A549 (cell line): ENCODE results near the gene SELENOI. TPM values are rescaled to one million over a fixed set of nuclear protein-coding genes. Genes with fewer than 3 reads are reported as not detected.

ENCODE experiments used
- ATAC-seq, 2 experiments: fragments of 200-7000 bp in 1 of 2; fragments of >200 bp in 1 of 2; cut with Nextera tagmentation in 1 of 2; cut with Tn5 transposase in 1 of 2; 3 replicates each; pipeline versions ENCODE4 v1.8.0 to v1.9.1; 2018 to 2020; ENCODE audit warnings: mild to moderate bottlenecking in 1 of 2, moderate library complexity in 1 of 2
- CTCF ChIA-PET: fragments of 300-600 bp; sonication (Branson Sonifier 250); formaldehyde crosslinking; extraction: SDS; loops from one replicate; lab custom pipeline; 2021; ENCODE audit warnings: antibody characterized with exemption, inconsistent platforms; lab: Yijun Ruan, JAX
- POLR2A ChIA-PET: fragments of 350-600 bp; formaldehyde crosslinking; extraction: SDS; loops from one replicate; lab custom pipeline; 2021; ENCODE audit warnings: antibody characterized with exemption, inconsistent platforms; lab: Yijun Ruan, JAX
- DNase-seq, 2 experiments: peaks; one replicate each; pipeline versions ENCODE4 v3.0.0 to v3.0.0-alpha.2; 2011 to 2016; ENCODE audit warnings: low read depth in 1 of 2, low spot score in 1 of 2
- FAIRE-seq: peaks from 2 replicates; lab custom pipeline; 2011; peaks lifted over from hg19 to GRCh38; lab: Jason Lieb, UNC
- H3K27ac ChIP-seq, 2 experiments: fragments of >200 bp; sonication (Bioruptor Twin); formaldehyde crosslinking; 3 replicates each; pipeline ENCODE4 v1.5.1; 2016 to 2017
- H3K4me1 ChIP-seq: fragments of >200 bp; sonication (Bioruptor Twin); formaldehyde crosslinking; 3 replicates; pipeline ENCODE4 v1.6.1; 2016
- H3K4me2 ChIP-seq: fragments of >200 bp; sonication (Bioruptor Twin); formaldehyde crosslinking; 3 replicates; pipeline ENCODE4 v1.6.1; 2016
- H3K4me3 ChIP-seq: fragments of >200 bp; sonication (Bioruptor Twin); formaldehyde crosslinking; 3 replicates; pipeline ENCODE4 v1.5.1; 2016
- H3K9me3 ChIP-seq: fragments of >200 bp; sonication (Bioruptor Twin); formaldehyde crosslinking; 3 replicates; pipeline ENCODE4 v1.6.1; 2016
- ATOH8 ChIP-seq: fragments of 250-450 bp; sonication (Bioruptor Pico); IDR thresholded peaks from 2 replicates; pipeline ENCODE4 v1.5.0; 2020; ENCODE audit warnings: low read depth, mild to moderate bottlenecking, moderate library complexity
- CBX2 ChIP-seq: fragments of 200-600 bp; sonication (generic); IDR thresholded peaks from 2 replicates; pipeline ENCODE4 v1.6.1; 2016; ENCODE audit warnings: low read depth, mild to moderate bottlenecking, borderline replicate concordance
- CHD2 ChIP-seq: fragments of 150-350 bp; IDR thresholded peaks from 2 replicates; pipeline ENCODE4 v1.6.1; 2014; ENCODE audit warnings: low read length; ENCODE audit not compliant: partially characterized antibody
- CHD4 ChIP-seq: fragments of 200-600 bp; sonication (generic); IDR thresholded peaks from 2 replicates; pipeline ENCODE4 v1.6.1; 2016; ENCODE audit warnings: antibody characterized with exemption, mild to moderate bottlenecking, borderline replicate concordance
- CTCF ChIP-seq: fragments of >200 bp; sonication (Bioruptor Twin); formaldehyde crosslinking; IDR thresholded peaks from 3 replicates; pipeline ENCODE4 v1.5.1; 2016
- FOXS1 ChIP-seq: fragments of 250-450 bp; sonication (Bioruptor Pico); IDR thresholded peaks from 2 replicates; pipeline ENCODE4 v1.5.0; 2020; ENCODE audit warnings: mild to moderate bottlenecking, moderate library complexity
- HOXB13 ChIP-seq: fragments of 250-450 bp; sonication (Bioruptor Pico); IDR thresholded peaks from 2 replicates; pipeline ENCODE4 v1.5.0; 2020; ENCODE audit warnings: low read depth, mild to moderate bottlenecking, moderate library complexity
- NPAS2 ChIP-seq: fragments of 250-450 bp; sonication (Bioruptor Pico); IDR thresholded peaks from 2 replicates; pipeline ENCODE4 v1.8.0; 2022; ENCODE audit warnings: mild to moderate bottlenecking, moderate library complexity, borderline replicate concordance
- PBX3 ChIP-seq: IDR thresholded peaks from 2 replicates; pipeline ENCODE4 v1.6.1; 2012
- PHF8 ChIP-seq: fragments of 200-600 bp; sonication (generic); IDR thresholded peaks from 2 replicates; pipeline ENCODE4 v1.6.1; 2016; ENCODE audit warnings: low read depth, mild to moderate bottlenecking, antibody characterized with exemption, moderate library complexity, borderline replicate concordance
- RAD21 ChIP-seq, 2 experiments: fragments of >200 bp in 1 of 2; sonication (Bioruptor Twin) in 1 of 2; formaldehyde crosslinking in 1 of 2; IDR thresholded peaks in 1 of 2; conservative IDR thresholded peaks in 1 of 2; 2 replicates in 1 of 2; 3 replicates in 1 of 2; pipeline ENCODE4 v1.6.1; 2012 to 2018; ENCODE audit warnings: inconsistent platforms in 1 of 2
- SREBF2 ChIP-seq: fragments of 450-650 bp; IDR thresholded peaks from 2 replicates; pipeline ENCODE4 v1.6.1; 2014; ENCODE audit warnings: mild to moderate bottlenecking, moderate library complexity
- TP53 ChIP-seq: fragments of 250-450 bp; sonication (Bioruptor Pico); IDR thresholded peaks from 2 replicates; pipeline ENCODE4 v1.5.0; 2021; ENCODE audit warnings: mild to moderate bottlenecking, moderate library complexity
- ZSCAN20 ChIP-seq: fragments of 250-450 bp; sonication (Bioruptor Pico); IDR thresholded peaks from 2 replicates; pipeline ENCODE4 v1.8.0; 2022; ENCODE audit warnings: mild to moderate bottlenecking, moderate library complexity
- WGBS: methylation state at CpG from one replicate; pipeline ENCODE4 v1.1.6; 2017; ENCODE audit errors: missing lambda C conversion rate; 5-methylcytosine and 5-hydroxymethylcytosine counted together
- polyA plus RNA-seq, 4 experiments: library from polyadenylated mRNA; depleted of rRNA in 3 of 4; stranded (reverse); fragments of >200 nt; fragmentation: RNase III in 1 of 4; extraction: RNeasy Plus Mini Kit Qiagen cat#74134 plus additional on column Dnase treatment in 1 of 4; gene quantifications; 2 replicates in 3 of 4; 3 replicates in 1 of 4; pipeline ENCODE4 v1.2.3, GENCODE V29; 2011 to 2017

The SELENOI gene
- polyA plus RNA-seq, 2 of the 4 experiments (the other 2 are of a cell fraction), result 18.2 to 38.7 TPM

- WGBS, result 82% methylated on average over 2 of the region's 2 CpGs
- ChIA-PET POLR2A (no interaction called here), CTCF (interaction anchor here (1.1 to 1.8 kb wide), 3 partner anchors 30 to 136 kb away, joined by 3 to 4 read pairs (median 4); no protein-coding TSS in a partner anchor)
- no peak for ATAC-seq
- TF ChIP-seq FOXS1 (CRISPR knock-in tag), result no peak
- TF ChIP-seq SREBF2, result no peak
- TF ChIP-seq PHF8, result no peak
- no peaks in the 10 kb centered on the region for H3K4me1 ChIP-seq
- no peak for DNase-seq
- H3K4me3 ChIP-seq, result no peak overlapping the region
- no peaks in the 10 kb centered on the region for H3K9me3 ChIP-seq
- no peak for FAIRE-seq
- no peak overlapping the region for H3K4me2 ChIP-seq
- H3K27ac ChIP-seq, result no peak overlapping the region
Measured at GRCh38 chr2:26442301-26442700, 96.4 kb downstream of the SELENOI start.

GRCh38 chr2:26442707-26443106 lies 96.8 kb downstream of the SELENOI start:
- TF ChIP-seq HOXB13 (CRISPR knock-in tag) (no peak), CBX2 (no peak), PBX3 (no peak), ZSCAN20 (CRISPR knock-in tag) (no peak), ATOH8 (CRISPR knock-in tag) (no peak)
- Histone ChIP-seq H3K4me3 (no peak overlapping the region), H3K4me2 (no peak overlapping the region), H3K4me1 (no peaks in the 10 kb centered on the region), H3K27ac (no peak overlapping the region), H3K9me3 (no peaks in the 10 kb centered on the region)
- ChIA-PET POLR2A (no interaction called here), CTCF (interaction anchor here (1.1 to 1.7 kb wide), 2 partner anchors 30 to 60 kb away, joined by 3 to 4 read pairs; no protein-coding TSS in a partner anchor)
- ATAC-seq (no peak), FAIRE-seq (no peak), DNase-seq (no peak)
- 62% methylated on average over 3 of the region's 3 CpGs for WGBS

GRCh38 chr2:26444236-26444635 lies 98.3 kb downstream of the SELENOI start:
- no peaks in the 10 kb centered on the region for H3K4me1 ChIP-seq
- H3K4me2 ChIP-seq, result no peak overlapping the region
- H3K4me3 ChIP-seq, result no peak overlapping the region
- no peaks in the 10 kb centered on the region for H3K9me3 ChIP-seq
- TF ChIP-seq CTCF, result no peak
- no peak for TF ChIP-seq CHD2
- no peak for TF ChIP-seq CHD4
- TF ChIP-seq TP53 (CRISPR knock-in tag), result no peak
- TF ChIP-seq NPAS2 (CRISPR knock-in tag), result no peak
- TF ChIP-seq RAD21 (conservative IDR thresholded peaks at IDR 0.05 in 1 of 2, IDR thresholded peaks at IDR 0.05 in 1 of 2), result no peak
- TF ChIP-seq PBX3, result no peak
- ChIA-PET CTCF (interaction anchor here (0.8 to 1.8 kb wide), 9 partner anchors 12 to 162 kb away, joined by 3 to 5 read pairs (median 3); no protein-coding TSS in a partner anchor), POLR2A (no interaction called here)
- DNase-seq, result no peak
- H3K27ac ChIP-seq, result no peak overlapping the region
- 66% methylated on average over 7 of the region's 7 CpGs for WGBS
- no peak for FAIRE-seq
- ATAC-seq, result no peak

Other genes with a start within 250 kb of the SELENOI start
- 5.1 and 6.6 TPM in 2 replicates for gene GAREM2, start 173.1 kb upstream of the SELENOI start, polyA plus RNA-seq (2011; rRNA removed)
- gene GAREM2, start 173.1 kb upstream of the SELENOI start, polyA plus RNA-seq (2017; fragmentation: RNase III; extraction: RNeasy Plus Mini Kit Qiagen cat#74134 plus additional on column Dnase treatment), result 4.5 to 5.9 TPM (median 5.6 TPM) in 3 replicates
- gene HADHA, start 101.5 kb upstream of the SELENOI start, polyA plus RNA-seq (2011; rRNA removed), result 161 and 174 TPM in 2 replicates
- gene HADHA, start 101.5 kb upstream of the SELENOI start, polyA plus RNA-seq (2017; fragmentation: RNase III; extraction: RNeasy Plus Mini Kit Qiagen cat#74134 plus additional on column Dnase treatment), result 122 to 123 TPM (median 122 TPM) in 3 replicates
- gene HADHB, start 101.2 kb upstream of the SELENOI start, polyA plus RNA-seq (2011; rRNA removed), result 161 and 173 TPM in 2 replicates
- 93.1 to 102 TPM (median 95.4 TPM) in 3 replicates for gene HADHB, start 101.2 kb upstream of the SELENOI start, polyA plus RNA-seq (2017; fragmentation: RNase III; extraction: RNeasy Plus Mini Kit Qiagen cat#74134 plus additional on column Dnase treatment)
- 0.21 and 0.22 TPM in 2 replicates for gene ADGRF3, start 646 bp downstream of the SELENOI start, polyA plus RNA-seq (2011; rRNA removed)
- 0.12 to 0.80 TPM (median 0.38 TPM) in 3 replicates for gene ADGRF3, start 646 bp downstream of the SELENOI start, polyA plus RNA-seq (2017; fragmentation: RNase III; extraction: RNeasy Plus Mini Kit Qiagen cat#74134 plus additional on column Dnase treatment)
- 0.16 and 0.39 TPM in 2 replicates for gene DRC1, start 55.8 kb downstream of the SELENOI start, polyA plus RNA-seq (2011; rRNA removed)
- 0.05 to 0.21 TPM (median 0.07 TPM) in 3 replicates for gene DRC1, start 55.8 kb downstream of the SELENOI start, polyA plus RNA-seq (2017; fragmentation: RNase III; extraction: RNeasy Plus Mini Kit Qiagen cat#74134 plus additional on column Dnase treatment)
- 0.13 and 0.22 TPM in 2 replicates for gene OTOF, start 132.0 kb downstream of the SELENOI start, polyA plus RNA-seq (2011; rRNA removed)
- 0.05 to 0.18 TPM (median 0.08 TPM) in 3 replicates for gene OTOF, start 132.0 kb downstream of the SELENOI start, polyA plus RNA-seq (2017; fragmentation: RNase III; extraction: RNeasy Plus Mini Kit Qiagen cat#74134 plus additional on column Dnase treatment)